HG03196 (cell line): ENCODE results near the gene CARS1.
"Not testable (repeated sequence)": the region's sequence is repeated elsewhere in the genome, so short reads cannot be mapped to it uniquely, and the experiment has no call there.

Experiments
- ATAC-seq: cut with Tn5 transposase; IDR thresholded peaks from one replicate; pipeline ENCODE4 v1.9.1; 2021; ENCODE audit not compliant: unreplicated experiment

Gene CARS1

GRCh38 chr11:3063876-3064275 lies 6.7 kb upstream of the CARS1 start:
- not testable (repeated sequence) for ATAC-seq

GRCh38 chr11:3063432-3063831 lies 6.2 kb upstream of the CARS1 start:
- not testable (repeated sequence) for ATAC-seq

- ATAC-seq, result no peak
Observed at GRCh38 chr11:3060436-3061025, 3.3 kb upstream of the CARS1 start.

GRCh38 chr11:3058753-3059664 lies 1.8 kb upstream of the CARS1 start:
- no peak for ATAC-seq

GRCh38 chr11:3056296-3057068 lies 741 bp downstream of the CARS1 start:
- ATAC-seq, result no peak

- ATAC-seq, result no peak
Observed at GRCh38 chr11:3055891-3056290, 1.3 kb downstream of the CARS1 start.

GRCh38 chr11:3052567-3052966 lies 4.7 kb downstream of the CARS1 start:
- no peak for ATAC-seq

- ATAC-seq, result no peak
Observed at GRCh38 chr11:3052109-3052479, 5.1 kb downstream of the CARS1 start.

- no peak for ATAC-seq
Observed at GRCh38 chr11:3051196-3052108, 5.8 kb downstream of the CARS1 start.

- ATAC-seq, result no peak
Observed at GRCh38 chr11:3050386-3051195, 6.6 kb downstream of the CARS1 start.

- peak; percentile 92 for ATAC-seq
Observed at GRCh38 chr11:3049430-3050243, 7.6 kb downstream of the CARS1 start.

GRCh38 chr11:3047637-3048036 lies 9.6 kb downstream of the CARS1 start:
- no peak for ATAC-seq

- ATAC-seq, result no peak
Observed at GRCh38 chr11:3046641-3047040, 10.6 kb downstream of the CARS1 start.

- ATAC-seq, result no peak
Observed at GRCh38 chr11:3046190-3046589, 11.0 kb downstream of the CARS1 start.

GRCh38 chr11:3044915-3045314 lies 12.3 kb downstream of the CARS1 start:
- no peak for ATAC-seq

- no peak for ATAC-seq
Observed at GRCh38 chr11:3044004-3044403, 13.2 kb downstream of the CARS1 start.

- ATAC-seq, result no peak
Observed at GRCh38 chr11:3043315-3043871, 13.8 kb downstream of the CARS1 start.

GRCh38 chr11:3042496-3043314 lies 14.5 kb downstream of the CARS1 start:
- no peak for ATAC-seq
